Activated naive CD8-positive, alpha-beta T cell treated with anti-CD3 and anti-CD28 coated beads for 36 hours (primary cell): Measurements from ENCODE around the gene PFDN5. TPM values are rescaled to one million over a fixed set of nuclear protein-coding genes. Genes with fewer than 3 reads are reported as not detected.

Source experiments
- DNase-seq: peaks from one replicate; pipeline ENCODE4 v3.0.0; 2021
- H3K27ac Mint-ChIP-seq: one replicate; pipeline ENCODE4 v1.8.0; 2022; ENCODE audit warnings: mild to moderate bottlenecking, moderate library complexity, mixed read lengths
- H3K27me3 Mint-ChIP-seq: one replicate; pipeline ENCODE4 v1.8.0; 2022; ENCODE audit warnings: mild to moderate bottlenecking, mixed read lengths
- H3K36me3 Mint-ChIP-seq: one replicate; pipeline ENCODE4 v1.8.0; 2021; ENCODE audit warnings: mild to moderate bottlenecking, mixed read lengths
- H3K4me1 Mint-ChIP-seq: one replicate; pipeline ENCODE4 v1.8.0; 2021; ENCODE audit warnings: mixed read lengths
- H3K4me3 Mint-ChIP-seq: one replicate; pipeline ENCODE4 v1.8.0; 2022; ENCODE audit warnings: mild to moderate bottlenecking, moderate library complexity, mixed read lengths
- H3K9me3 Mint-ChIP-seq: one replicate; pipeline ENCODE4 v1.8.0; 2022; ENCODE audit warnings: mixed read lengths
- total RNA-seq, 2 experiments: library from RNA; stranded (reverse); gene quantifications; one replicate each; pipeline ENCODE4 v1.2.3, GENCODE V29; 2021

PFDN5 gene
- 100 to 1,000 TPM; 309 to 321 TPM for total RNA-seq

GRCh38 chr12:53295070-53295890 lies at the start of gene PFDN5:
TSS of gene PFDN5 (plus strand) at chr12:53295542. CDS start at chr12:53295568, 26 bp downstream.
- DNase-seq, result peak; percentile 87
- peak within 1 kb of the TSS; percentile 95 for H3K27ac Mint-ChIP-seq
- H3K27me3 Mint-ChIP-seq, result no peaks in the 10 kb centered on the region
- H3K36me3 Mint-ChIP-seq, result peaks cover 73% of the 10 kb centered on the region
- H3K4me3 Mint-ChIP-seq, result peak within 1 kb of the TSS; percentile 98
- H3K4me1 Mint-ChIP-seq, result peaks cover 44% of the 10 kb centered on the region
- no peaks in the 10 kb centered on the region for H3K9me3 Mint-ChIP-seq

- H3K4me1 Mint-ChIP-seq, result peaks cover 36% of the 10 kb centered on the region
- no peaks in the 10 kb centered on the region for H3K27me3 Mint-ChIP-seq
- peaks cover 12% of the 10 kb centered on the region for H3K36me3 Mint-ChIP-seq
- DNase-seq, result peak; percentile 82
- H3K9me3 Mint-ChIP-seq, result no peaks in the 10 kb centered on the region
- peak overlapping the region; percentile 97 for H3K27ac Mint-ChIP-seq
- peak overlapping the region; percentile 99 for H3K4me3 Mint-ChIP-seq
These were observed 43.6 kb upstream of the PFDN5 start for GRCh38 chr12:53251477-53252348.

GRCh38 chr12:53252349-53252916 lies 42.9 kb upstream of the PFDN5 start:
- Mint-ChIP-seq H3K9me3 (no peaks in the 10 kb centered on the region), H3K27ac (peak overlapping the region; percentile 97), H3K4me3 (peak overlapping the region; percentile 99), H3K27me3 (no peaks in the 10 kb centered on the region), H3K36me3 (peaks cover 12% of the 10 kb centered on the region), H3K4me1 (peaks cover 36% of the 10 kb centered on the region)
- peak; percentile 14 for DNase-seq

- H3K4me1 Mint-ChIP-seq, result peaks cover 36% of the 10 kb centered on the region
- peaks cover 12% of the 10 kb centered on the region for H3K36me3 Mint-ChIP-seq
- no peaks in the 10 kb centered on the region for H3K27me3 Mint-ChIP-seq
These were observed 42.0 kb upstream of the PFDN5 start for GRCh38 chr12:53253298-53253697.

GRCh38 chr12:53254816-53255545 lies 40.4 kb upstream of the PFDN5 start:
- peaks cover 12% of the 10 kb centered on the region for H3K36me3 Mint-ChIP-seq
- no peaks in the 10 kb centered on the region for H3K9me3 Mint-ChIP-seq
- peaks cover 45% of the 10 kb centered on the region for H3K4me1 Mint-ChIP-seq
- DNase-seq, result no peak
- H3K4me3 Mint-ChIP-seq, result no peak overlapping the region
- H3K27me3 Mint-ChIP-seq, result no peaks in the 10 kb centered on the region
- H3K27ac Mint-ChIP-seq, result peak overlapping the region; percentile 38

More at GRCh38 chr12:53253298-53253697, 42.0 kb upstream of the PFDN5 start:
- no peak for DNase-seq
- peak overlapping the region; percentile 99 for H3K4me3 Mint-ChIP-seq
- H3K27ac Mint-ChIP-seq, result peak overlapping the region; percentile 97
- H3K9me3 Mint-ChIP-seq, result no peaks in the 10 kb centered on the region

GRCh38 chr12:53255996-53256395 lies 39.3 kb upstream of the PFDN5 start:
- no peak for DNase-seq
- Mint-ChIP-seq H3K4me3 (no peak overlapping the region), H3K36me3 (peaks cover 12% of the 10 kb centered on the region), H3K9me3 (no peaks in the 10 kb centered on the region), H3K27ac (peak overlapping the region; percentile 42), H3K4me1 (peaks cover 47% of the 10 kb centered on the region), H3K27me3 (no peaks in the 10 kb centered on the region)

GRCh38 chr12:53258541-53259539 lies 36.5 kb upstream of the PFDN5 start:
- H3K4me3 Mint-ChIP-seq, result no peak overlapping the region
- H3K27me3 Mint-ChIP-seq, result no peaks in the 10 kb centered on the region
- H3K4me1 Mint-ChIP-seq, result peaks cover 30% of the 10 kb centered on the region
- H3K9me3 Mint-ChIP-seq, result no peaks in the 10 kb centered on the region
- peak overlapping the region; percentile 2 for H3K27ac Mint-ChIP-seq
- DNase-seq, result no peak
- H3K36me3 Mint-ChIP-seq, result peaks cover 2% of the 10 kb centered on the region

- Mint-ChIP-seq H3K27me3 (no peaks in the 10 kb centered on the region), H3K4me3 (no peak overlapping the region), H3K27ac (no peak overlapping the region), H3K4me1 (peaks cover 27% of the 10 kb centered on the region), H3K9me3 (no peaks in the 10 kb centered on the region), H3K36me3 (no peaks in the 10 kb centered on the region)
- no peak for DNase-seq
These were observed 35.5 kb upstream of the PFDN5 start for GRCh38 chr12:53259891-53260290.

GRCh38 chr12:53265783-53266182 lies 29.6 kb upstream of the PFDN5 start:
- DNase-seq, result no peak
- Mint-ChIP-seq H3K27ac (no peak overlapping the region), H3K27me3 (no peaks in the 10 kb centered on the region), H3K9me3 (no peaks in the 10 kb centered on the region), H3K4me1 (peaks cover 28% of the 10 kb centered on the region), H3K36me3 (peaks cover 19% of the 10 kb centered on the region), H3K4me3 (no peak overlapping the region)

- H3K27me3 Mint-ChIP-seq, result no peaks in the 10 kb centered on the region
- peak overlapping the region; percentile 99 for H3K27ac Mint-ChIP-seq
- peak overlapping the region; percentile 98 for H3K4me3 Mint-ChIP-seq
- H3K9me3 Mint-ChIP-seq, result no peaks in the 10 kb centered on the region
- peak; percentile 37 for DNase-seq
- peaks cover 28% of the 10 kb centered on the region for H3K4me1 Mint-ChIP-seq
- peaks cover 30% of the 10 kb centered on the region for H3K36me3 Mint-ChIP-seq
These were observed 27.9 kb upstream of the PFDN5 start for GRCh38 chr12:53267306-53267998.

- peaks cover 30% of the 10 kb centered on the region for H3K36me3 Mint-ChIP-seq
- peak within 1 kb of the TSS; percentile 99 for H3K27ac Mint-ChIP-seq
- DNase-seq, result peak; percentile 93
- H3K4me1 Mint-ChIP-seq, result peaks cover 28% of the 10 kb centered on the region
- H3K27me3 Mint-ChIP-seq, result no peaks in the 10 kb centered on the region
- peak within 1 kb of the TSS; percentile 98 for H3K4me3 Mint-ChIP-seq
- no peaks in the 10 kb centered on the region for H3K9me3 Mint-ChIP-seq
These were observed 27.2 kb upstream of the PFDN5 start, which contains the start of gene ESPL1 for GRCh38 chr12:53267999-53268629. TSS of gene ESPL1 (plus strand) at chr12:53268299. CDS start at chr12:53268767, 468 bp downstream.

GRCh38 chr12:53268630-53269562 lies 26.4 kb upstream of the PFDN5 start:
- H3K9me3 Mint-ChIP-seq, result no peaks in the 10 kb centered on the region
- peaks cover 28% of the 10 kb centered on the region for H3K4me1 Mint-ChIP-seq
- H3K27ac Mint-ChIP-seq, result peak overlapping the region; percentile 99
- DNase-seq, result no peak
- no peaks in the 10 kb centered on the region for H3K27me3 Mint-ChIP-seq
- H3K36me3 Mint-ChIP-seq, result peaks cover 35% of the 10 kb centered on the region
- peak overlapping the region; percentile 98 for H3K4me3 Mint-ChIP-seq
